Suppressor macrophage treated with lipopolysaccharide for 1 hour (primary cell): ENCODE measurements around the gene ZSCAN18.
"Not testable (repeated sequence)": the region's sequence is repeated elsewhere in the genome, so short reads cannot be mapped to it uniquely, and the experiment has no call there.

Experiments
- DNase-seq, 3 donors: peaks; one replicate each; pipeline ENCODE4 v3.0.0-alpha.2; 2020 to 2022

Gene ZSCAN18

GRCh38 chr19:58097781-58098681 is at the start of gene ZSCAN18:
Gene ZSCAN18 (minus strand): TSS chr19:58098231. CDS start chr19:58090267, 7,964 bp downstream.
- DNase-seq = peak; percentile 96

GRCh38 chr19:58147475-58147874 is 49.4 kb upstream of the ZSCAN18 start:
- not testable (repeated sequence) for DNase-seq

GRCh38 chr19:58145849-58146248 is 47.8 kb upstream of the ZSCAN18 start:
- DNase-seq = no peak

GRCh38 chr19:58134244-58134643 is 36.2 kb upstream of the ZSCAN18 start:
- DNase-seq = no peak

GRCh38 chr19:58129284-58129683 is 31.3 kb upstream of the ZSCAN18 start:
- no peak for DNase-seq

GRCh38 chr19:58128041-58128685 is 30.1 kb upstream of the ZSCAN18 start:
- DNase-seq = no peak

GRCh38 chr19:58123354-58123753 is 25.3 kb upstream of the ZSCAN18 start:
- no peak for DNase-seq

GRCh38 chr19:58118979-58119733 is 21.1 kb upstream of the ZSCAN18 start:
- no peak for DNase-seq

- DNase-seq = no peak
Observed at GRCh38 chr19:58117841-58118575, 20.0 kb upstream of the ZSCAN18 start.

- DNase-seq = no peak
Observed at GRCh38 chr19:58108546-58108817, 10.5 kb upstream of the ZSCAN18 start.

GRCh38 chr19:58107778-58108545 is 9.9 kb upstream of the ZSCAN18 start:
- no peak for DNase-seq

- no peak for DNase-seq
Observed at GRCh38 chr19:58098682-58098998, 609 bp upstream of the ZSCAN18 start.

- DNase-seq = no peak
Observed at GRCh38 chr19:58097349-58097748, 682 bp downstream of the ZSCAN18 start.

- no peak for DNase-seq
Observed at GRCh38 chr19:58096884-58097283, 1.1 kb downstream of the ZSCAN18 start.

GRCh38 chr19:58095328-58095727 is 2.7 kb downstream of the ZSCAN18 start:
- DNase-seq = no peak

- no peak for DNase-seq
Observed at GRCh38 chr19:58093071-58093470, 5.0 kb downstream of the ZSCAN18 start.

- no peak for DNase-seq
Observed at GRCh38 chr19:58091251-58091995, 6.6 kb downstream of the ZSCAN18 start.

GRCh38 chr19:58089846-58090245 is 8.2 kb downstream of the ZSCAN18 start:
- no peak for DNase-seq

GRCh38 chr19:58088521-58089052 is 9.4 kb downstream of the ZSCAN18 start:
- no peak for DNase-seq

- no peak for DNase-seq
Observed at GRCh38 chr19:58086825-58087710, 11.0 kb downstream of the ZSCAN18 start.
